NCI-H2171 (cell line): ENCODE measurements around the gene SGF29.
"Not testable (repeated sequence)": the region's sequence is repeated elsewhere in the genome, so short reads cannot be mapped to it uniquely, and the experiment has no call there.

Source experiments
- DNase-seq: peaks from one replicate; lab custom pipeline; 2025; lab: John Stamatoyannopoulos, UW

SGF29 gene

GRCh38 chr16:28566233-28566925 is 12.7 kb downstream of the SGF29 start:
- not testable (repeated sequence) for DNase-seq

DNA sequence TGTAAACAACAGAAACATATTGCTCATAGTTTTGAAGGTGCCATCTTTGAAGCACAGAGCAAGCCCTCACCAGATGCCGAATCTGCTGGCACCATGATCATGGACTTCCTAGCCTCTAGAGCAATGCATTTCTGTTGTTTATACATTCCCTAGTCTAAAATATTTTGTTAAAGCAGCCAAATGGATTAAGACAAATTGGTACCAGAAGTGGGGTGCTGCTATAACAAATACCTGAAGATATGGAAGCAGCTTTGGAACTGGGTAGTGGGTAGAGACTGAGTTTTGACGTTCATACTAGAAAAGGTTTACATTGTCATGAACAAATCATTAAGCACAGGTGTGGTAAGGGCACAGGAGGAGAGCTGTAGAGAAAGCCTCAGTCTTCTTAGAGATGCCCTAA is 13.6 kb downstream of the SGF29 start:
- no peak for DNase-seq

DNA sequence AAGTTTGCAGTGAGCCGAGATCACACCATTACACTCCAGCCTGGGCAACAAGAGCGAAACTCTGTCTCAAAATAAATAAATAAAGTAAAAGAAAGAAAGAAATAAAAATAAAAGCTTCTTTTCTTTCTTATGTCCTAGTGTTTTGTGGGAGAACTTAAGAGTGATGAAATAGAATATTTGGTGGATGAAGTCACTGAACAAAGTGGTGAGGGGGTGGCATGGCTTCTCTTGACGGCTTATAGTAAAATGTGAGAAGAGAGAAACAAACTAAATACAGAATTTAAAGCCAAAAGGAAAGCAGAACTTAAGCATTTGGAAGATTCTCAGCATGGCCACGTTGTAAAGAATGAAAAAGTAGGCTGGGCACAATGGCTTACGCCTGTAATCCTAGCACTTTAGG is 15.3 kb downstream of the SGF29 start:
- DNase-seq: no peak

- no peak for DNase-seq
Observed at GRCh38 chr16:28569968-28570752, 16.4 kb downstream of the SGF29 start.

DNA sequence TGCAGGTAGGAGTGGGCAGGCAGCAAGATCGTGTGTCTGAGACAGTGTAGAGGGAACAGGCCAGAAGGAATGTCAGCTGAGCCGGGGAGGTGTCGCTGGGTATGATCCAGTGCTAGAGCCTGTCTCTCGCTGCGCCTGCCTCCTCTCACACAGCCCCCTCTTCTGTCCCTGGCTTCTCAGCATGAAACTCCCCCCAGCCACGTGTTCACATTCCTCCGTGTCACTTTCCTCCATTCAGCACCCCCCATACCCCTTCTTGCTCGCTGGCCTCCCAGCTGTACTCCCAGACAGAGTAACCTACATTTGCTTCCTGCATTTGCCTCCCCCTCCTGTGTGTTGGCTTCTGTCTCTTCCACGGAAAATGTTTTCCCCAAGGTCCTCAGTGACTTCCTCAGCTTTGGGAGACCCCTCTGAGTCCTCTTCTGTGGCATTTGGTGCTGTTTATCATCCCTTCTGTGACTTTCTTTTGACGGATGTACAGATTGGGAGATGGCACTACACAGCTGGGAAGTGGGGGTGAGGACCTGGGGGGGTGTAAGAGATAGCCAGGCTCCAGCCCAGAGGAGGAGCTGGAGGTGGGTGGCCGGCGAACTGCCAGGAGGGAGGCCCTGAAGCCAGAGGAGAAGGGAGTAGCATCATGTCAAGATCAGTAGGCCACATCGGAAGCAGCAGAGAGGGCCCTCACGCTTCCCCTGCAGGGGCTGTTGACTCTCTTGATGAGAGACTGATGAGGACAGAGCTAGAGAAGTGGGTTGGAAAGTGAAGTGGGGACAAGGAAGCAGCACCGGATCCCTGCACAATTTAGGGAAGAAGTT is 19.2 kb downstream of the SGF29 start:
- DNase-seq: no peak

GRCh38 chr16:28573738-28574718 is 20.3 kb downstream of the SGF29 start:
- DNase-seq: no peak

DNA sequence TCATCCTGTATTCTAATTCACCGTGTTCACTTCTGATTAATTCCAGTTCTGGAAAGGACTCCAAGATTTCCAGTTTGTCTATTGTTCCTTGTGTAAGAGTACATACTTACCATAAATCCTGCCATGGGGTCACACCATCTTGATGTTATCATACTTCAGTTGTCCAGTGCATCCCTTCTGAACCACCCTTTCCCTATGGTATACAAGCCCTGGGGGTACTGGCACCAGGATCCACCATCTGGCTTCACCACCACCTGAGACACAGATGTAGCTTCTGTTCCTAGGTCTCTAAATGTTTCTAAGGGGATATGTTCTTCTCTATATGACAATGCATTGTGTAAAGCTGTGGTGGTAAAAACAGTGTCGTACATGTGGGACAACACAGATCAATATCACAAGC is 21.2 kb downstream of the SGF29 start:
- DNase-seq: no peak

DNA sequence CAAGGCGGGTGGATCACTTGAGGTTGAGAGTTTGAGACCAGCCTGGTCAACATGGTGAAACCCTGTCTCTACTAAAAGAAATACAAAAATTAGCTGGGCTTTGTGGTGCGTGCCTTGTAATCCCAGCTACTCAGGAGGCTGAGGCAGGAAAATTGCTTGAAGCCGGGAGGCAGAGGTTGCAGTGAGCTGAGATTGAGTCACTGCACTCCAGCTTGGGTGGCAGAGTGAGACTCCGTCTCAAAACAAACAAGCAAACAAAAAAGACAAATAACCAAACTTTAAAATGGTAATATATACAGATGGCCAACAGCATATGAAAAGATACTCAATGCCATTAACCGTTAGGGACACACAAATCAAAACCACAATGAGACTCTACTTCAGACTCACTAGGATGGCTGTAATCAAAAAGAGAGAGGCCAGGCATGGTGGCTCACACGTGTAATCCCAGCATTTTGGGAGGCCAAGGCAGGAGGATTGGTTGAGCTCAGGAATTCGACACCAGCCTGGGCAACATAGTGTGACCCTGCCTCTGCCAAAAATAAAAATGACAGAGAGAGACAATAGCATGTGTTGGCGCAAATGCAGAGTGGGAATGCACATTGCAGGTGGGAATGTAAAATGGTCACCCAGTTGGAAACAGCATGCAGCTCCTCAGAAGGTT is 21.9 kb downstream of the SGF29 start:
- no peak for DNase-seq

DNA sequence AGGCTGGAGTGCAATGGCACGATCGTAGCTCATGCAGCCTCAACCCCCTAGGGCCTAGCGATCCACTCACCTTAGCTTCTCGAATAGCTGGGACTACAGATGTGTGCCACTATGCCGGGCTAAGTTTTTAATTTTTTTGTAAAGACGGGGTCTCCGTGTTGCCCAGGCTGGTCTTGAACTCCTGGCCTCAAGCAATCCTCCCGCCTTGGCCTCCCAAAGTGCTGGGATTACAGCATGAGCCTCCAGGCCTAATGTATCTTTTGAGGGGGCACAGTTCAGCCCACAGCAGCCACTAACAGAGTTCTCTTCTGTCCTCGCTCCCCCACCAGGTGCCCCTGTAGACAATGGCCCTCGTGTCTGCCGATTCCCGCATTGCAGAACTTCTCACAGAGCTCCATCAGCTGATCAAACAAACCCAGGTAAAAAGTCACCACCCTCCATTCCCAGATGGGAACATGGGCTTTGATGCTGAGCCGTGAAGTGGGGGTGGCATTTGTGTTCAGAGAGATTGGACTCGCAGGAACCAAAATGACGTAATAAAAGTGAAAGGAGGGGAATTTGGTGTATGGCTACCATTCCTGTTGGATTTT is 27.1 kb downstream of the SGF29 start:
- no peak for DNase-seq

GRCh38 chr16:28585674-28586073 is 32.0 kb downstream of the SGF29 start:
- no peak for DNase-seq

DNA sequence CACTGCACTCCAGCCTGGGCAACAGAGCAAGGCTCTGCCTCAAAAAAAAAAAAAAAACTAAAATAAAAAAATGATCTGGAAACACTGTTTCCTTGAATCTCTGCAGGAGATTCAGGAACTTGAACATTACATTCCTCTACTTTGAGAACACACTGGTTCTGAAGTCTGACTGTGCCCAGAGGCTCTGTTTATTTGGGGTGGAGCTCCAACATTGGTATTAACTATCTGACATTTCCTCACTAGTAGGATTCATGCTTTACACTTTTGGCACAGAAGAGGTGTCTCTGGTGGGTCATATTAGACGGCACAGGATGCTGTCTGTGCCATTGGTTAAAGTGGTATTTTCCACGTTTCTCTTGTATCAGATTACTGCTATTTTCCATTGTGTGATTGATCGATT is 32.7 kb downstream of the SGF29 start:
- no peak for DNase-seq

- DNase-seq: no peak
Observed at GRCh38 chr16:28587386-28587785, 33.7 kb downstream of the SGF29 start.

DNA sequence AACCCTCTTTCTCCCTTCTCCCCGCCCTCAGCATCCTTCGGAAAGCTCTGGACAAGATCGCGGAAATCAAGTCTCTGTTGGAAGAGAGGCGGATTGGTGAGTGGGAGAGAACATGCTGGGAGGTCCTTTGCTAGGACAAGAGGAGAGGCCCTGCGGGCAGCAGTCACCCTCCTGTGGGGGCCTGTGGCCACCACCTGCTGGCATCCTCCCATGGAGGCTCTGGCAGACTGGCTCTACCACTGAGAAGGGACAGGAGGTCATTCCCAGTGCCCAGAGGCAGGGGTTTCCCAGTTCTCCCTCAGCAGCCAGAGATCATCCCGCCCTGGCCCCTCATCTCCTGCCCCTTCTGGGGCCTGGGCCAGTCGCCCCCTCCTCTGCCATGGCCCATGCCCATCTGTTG is 35.3 kb downstream of the SGF29 start:
- DNase-seq: no peak

DNA sequence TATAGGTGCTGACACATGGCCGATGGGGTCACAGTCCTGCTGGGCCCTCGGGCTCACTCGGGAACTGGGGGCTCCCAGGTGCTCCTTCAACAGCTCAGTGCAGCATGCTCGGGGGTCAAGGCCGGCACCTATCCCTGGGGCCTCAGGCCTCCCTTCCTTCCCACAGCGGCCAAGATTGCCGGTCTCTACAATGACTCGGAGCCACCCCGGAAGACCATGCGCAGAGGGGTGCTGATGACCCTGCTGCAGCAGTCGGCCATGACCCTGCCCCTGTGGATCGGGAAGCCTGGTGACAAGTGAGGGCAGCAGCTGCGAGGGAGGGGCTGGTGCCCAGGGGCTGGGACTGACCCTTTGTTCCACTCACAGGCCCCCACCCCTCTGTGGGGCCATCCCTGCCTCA is 36.2 kb downstream of the SGF29 start:
- DNase-seq: no peak

DNA sequence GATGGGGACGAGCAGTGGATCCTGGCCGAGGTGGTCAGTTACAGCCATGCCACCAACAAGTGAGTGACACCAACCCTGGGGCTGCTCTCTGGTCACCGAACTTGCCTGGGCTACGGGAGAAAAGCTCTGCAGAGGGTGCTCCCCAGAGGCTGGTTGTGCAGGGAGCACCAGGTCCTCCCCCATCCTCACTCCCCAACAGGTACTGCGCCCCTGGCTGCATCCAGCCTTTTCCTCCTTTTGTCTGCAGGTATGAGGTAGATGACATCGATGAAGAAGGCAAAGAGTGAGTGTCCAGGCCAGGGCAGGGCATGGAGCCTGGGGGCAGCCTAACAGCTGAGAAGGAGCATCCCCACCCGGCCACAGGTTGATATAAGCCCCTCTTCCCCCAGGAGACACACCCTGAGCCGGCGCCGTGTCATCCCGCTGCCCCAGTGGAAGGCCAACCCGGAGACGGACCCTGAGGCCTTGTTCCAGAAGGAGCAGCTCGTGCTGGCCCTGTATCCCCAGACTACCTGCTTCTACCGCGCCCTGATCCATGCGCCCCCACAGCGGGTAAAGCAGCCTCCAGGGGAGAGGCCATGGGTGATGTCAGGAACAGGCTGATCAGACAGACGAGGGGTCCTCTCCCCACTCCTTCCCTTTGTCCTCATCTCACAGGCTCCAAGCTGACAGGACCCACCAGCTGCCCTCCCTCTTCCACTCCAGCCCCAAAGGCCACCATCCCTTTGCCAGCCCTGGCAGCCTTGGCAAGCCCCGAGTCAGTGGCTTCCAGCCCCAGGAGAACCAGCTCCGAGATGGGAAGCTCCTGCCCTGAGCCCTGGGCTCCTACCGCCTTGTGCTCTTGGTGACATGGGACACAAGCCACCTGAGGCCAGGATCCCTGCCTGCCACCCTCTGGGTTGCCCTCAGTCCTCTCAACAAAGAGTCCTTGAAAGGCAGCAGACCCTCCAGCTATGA is 36.9 kb downstream of the SGF29 start:
- DNase-seq: no peak

GRCh38 chr16:28591355-28591754 is 37.6 kb downstream of the SGF29 start:
- no peak for DNase-seq

GRCh38 chr16:28592511-28592910 is 38.8 kb downstream of the SGF29 start:
- DNase-seq: no peak

GRCh38 chr16:28592979-28593553 is 39.3 kb downstream of the SGF29 start:
- no peak for DNase-seq

DNA sequence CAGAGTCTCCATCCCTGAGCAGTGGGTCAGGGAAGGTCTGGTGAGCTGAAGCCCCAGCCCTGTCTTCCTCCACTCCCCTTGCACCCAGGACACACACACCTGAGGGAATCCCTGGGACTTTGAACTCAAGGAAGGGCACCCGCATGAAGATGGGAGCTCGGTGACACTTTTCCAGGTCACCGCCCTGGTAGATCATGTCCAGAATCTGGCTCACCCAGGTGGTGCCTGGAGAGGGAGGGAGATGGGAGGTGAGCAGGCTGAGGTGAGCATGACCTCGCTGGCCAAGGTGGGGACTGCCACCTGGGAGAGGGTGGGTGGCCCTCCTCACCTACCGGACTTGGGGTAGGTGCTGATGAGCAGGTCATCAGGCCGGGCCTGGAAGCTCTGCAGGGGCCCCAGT is 41.7 kb downstream of the SGF29 start:
- DNase-seq: not testable (repeated sequence)
